Nephron progenitor cell (in vitro differentiated cells): ENCODE results near the gene SLC6A1.

Experiments used
- DNase-seq: peaks from one replicate; pipeline ENCODE4 v3.0.0; 2021
- H3K27ac Mint-ChIP-seq: 2 replicates; pipeline ENCODE4 v1.8.0; 2021; ENCODE audit warnings: mild to moderate bottlenecking, moderate library complexity, mixed read lengths
- H3K27me3 Mint-ChIP-seq: 2 replicates; pipeline ENCODE4 v1.8.0; 2021; ENCODE audit warnings: mild to moderate bottlenecking, low read depth, mixed read lengths; ENCODE audit not compliant: poor library complexity
- H3K36me3 Mint-ChIP-seq: 2 replicates; pipeline ENCODE4 v1.8.0; 2021; ENCODE audit warnings: low read depth, mixed read lengths
- H3K4me1 Mint-ChIP-seq: 2 replicates; pipeline ENCODE4 v1.8.0; 2021; ENCODE audit warnings: mixed read lengths
- H3K4me3 Mint-ChIP-seq: 2 replicates; pipeline ENCODE4 v1.8.0; 2021; ENCODE audit warnings: mild to moderate bottlenecking, moderate library complexity, mixed read lengths
- H3K9me3 Mint-ChIP-seq: 2 replicates; pipeline ENCODE4 v1.8.0; 2021; ENCODE audit warnings: mild to moderate bottlenecking, moderate library complexity, mixed read lengths
- CTCF ChIP-seq: fragments of 200-600 bp; sonication (generic); IDR thresholded peaks from 2 replicates; pipeline ENCODE4 v1.5.0; 2021; ENCODE audit warnings: antibody characterized with exemption

Gene SLC6A1

GRCh38 chr3:11054739-11055438 is 62.3 kb downstream of the SLC6A1 start:
- no peak for TF ChIP-seq CTCF
- H3K27me3 Mint-ChIP-seq, result peaks cover 38% of the 10 kb centered on the region
- H3K4me3 Mint-ChIP-seq, result no peak overlapping the region
- H3K4me1 Mint-ChIP-seq, result no peaks in the 10 kb centered on the region
- no peak overlapping the region for H3K27ac Mint-ChIP-seq
- no peak for DNase-seq
- H3K36me3 Mint-ChIP-seq, result no peaks in the 10 kb centered on the region
- no peaks in the 10 kb centered on the region for H3K9me3 Mint-ChIP-seq

- Mint-ChIP-seq H3K4me3 (no peak overlapping the region), H3K27me3 (peaks cover 38% of the 10 kb centered on the region), H3K4me1 (no peaks in the 10 kb centered on the region), H3K9me3 (no peaks in the 10 kb centered on the region), H3K36me3 (no peaks in the 10 kb centered on the region), H3K27ac (no peak overlapping the region)
- no peak for TF ChIP-seq CTCF
- no peak for DNase-seq
Observed at GRCh38 chr3:11055496-11055895, 62.9 kb downstream of the SLC6A1 start.

GRCh38 chr3:11056531-11057050 is 64.0 kb downstream of the SLC6A1 start:
- TF ChIP-seq CTCF, result no peak
- peaks cover 44% of the 10 kb centered on the region for H3K27me3 Mint-ChIP-seq
- no peak for DNase-seq
- no peaks in the 10 kb centered on the region for H3K36me3 Mint-ChIP-seq
- H3K27ac Mint-ChIP-seq, result no peak overlapping the region
- H3K9me3 Mint-ChIP-seq, result no peaks in the 10 kb centered on the region
- H3K4me1 Mint-ChIP-seq, result no peaks in the 10 kb centered on the region
- no peak overlapping the region for H3K4me3 Mint-ChIP-seq

- no peaks in the 10 kb centered on the region for H3K36me3 Mint-ChIP-seq
- no peak for DNase-seq
- H3K27ac Mint-ChIP-seq, result no peak overlapping the region
- no peak for TF ChIP-seq CTCF
- H3K4me3 Mint-ChIP-seq, result no peak overlapping the region
- peaks cover 10% of the 10 kb centered on the region for H3K9me3 Mint-ChIP-seq
- H3K27me3 Mint-ChIP-seq, result peaks cover 50% of the 10 kb centered on the region
- no peaks in the 10 kb centered on the region for H3K4me1 Mint-ChIP-seq
Observed at GRCh38 chr3:11057655-11058054, 65.1 kb downstream of the SLC6A1 start.

- no peak overlapping the region for H3K27ac Mint-ChIP-seq
- peaks cover 19% of the 10 kb centered on the region for H3K9me3 Mint-ChIP-seq
- DNase-seq, result peak; percentile 65
- H3K27me3 Mint-ChIP-seq, result peaks cover 50% of the 10 kb centered on the region
- H3K36me3 Mint-ChIP-seq, result no peaks in the 10 kb centered on the region
- no peaks in the 10 kb centered on the region for H3K4me1 Mint-ChIP-seq
- no peak overlapping the region for H3K4me3 Mint-ChIP-seq
- peak; percentile 72 for TF ChIP-seq CTCF
Observed at GRCh38 chr3:11059090-11059798, 66.7 kb downstream of the SLC6A1 start.
